Measurements from ENCODE around the gene DNAJC18.

- TF ChIP-seq CTCF (IDR thresholded peaks at IDR 0.05; ENCODE audit: poor library complexity) (no peak), EZH2phosphoT487 (IDR thresholded peaks at IDR 0.05; ENCODE audit: low read depth, severe bottlenecking, unreplicated experiment) (no peak), EZH2 (IDR thresholded peaks at IDR 0.05; ENCODE audit: borderline replicate concordance) (no peak)
Observed at GRCh38 chr5:139488260-139488659, 48.9 kb upstream of the DNAJC18 start.

Measured in hepatocyte (in vitro differentiated cells).